HG02678 (cell line): ENCODE data around the gene SMYD3.
"Not testable (repeated sequence)": the region's sequence is repeated elsewhere in the genome, so short reads cannot be mapped to it uniquely, and the experiment has no call there.

Experiments used
- ATAC-seq: cut with Tn5 transposase; IDR thresholded peaks from one replicate; pipeline ENCODE4 v1.9.1; 2021; ENCODE audit warnings: mild to moderate bottlenecking, moderate library complexity; ENCODE audit not compliant: unreplicated experiment

The SMYD3 gene

GRCh38 chr1:246048693-246049092 lies 458.4 kb downstream of the SMYD3 start:
- ATAC-seq: no peak

- ATAC-seq: no peak
Observed at GRCh38 chr1:246043556-246043955, 463.5 kb downstream of the SMYD3 start.

GRCh38 chr1:246041360-246041759 lies 465.7 kb downstream of the SMYD3 start:
- no peak for ATAC-seq

GRCh38 chr1:246040200-246040890 lies 466.7 kb downstream of the SMYD3 start:
- ATAC-seq: no peak

GRCh38 chr1:246039584-246039983 lies 467.5 kb downstream of the SMYD3 start:
- no peak for ATAC-seq

GRCh38 chr1:246037832-246038231 lies 469.2 kb downstream of the SMYD3 start:
- ATAC-seq: no peak

- no peak for ATAC-seq
Observed at GRCh38 chr1:246036175-246036574, 470.9 kb downstream of the SMYD3 start.

- no peak for ATAC-seq
Observed at GRCh38 chr1:246035060-246035541, 472.0 kb downstream of the SMYD3 start.

GRCh38 chr1:246034630-246035029 lies 472.4 kb downstream of the SMYD3 start:
- ATAC-seq: no peak

- ATAC-seq: no peak
Observed at GRCh38 chr1:246032984-246033383, 474.1 kb downstream of the SMYD3 start.

GRCh38 chr1:246032031-246032551 lies 475.0 kb downstream of the SMYD3 start:
- no peak for ATAC-seq

- ATAC-seq: no peak
Observed at GRCh38 chr1:246029616-246030015, 477.5 kb downstream of the SMYD3 start.

GRCh38 chr1:246024118-246024517 lies 483.0 kb downstream of the SMYD3 start:
- ATAC-seq: not testable (repeated sequence)

GRCh38 chr1:246020211-246020954 lies 486.7 kb downstream of the SMYD3 start:
- ATAC-seq: no peak

- no peak for ATAC-seq
Observed at GRCh38 chr1:246018146-246018545, 488.9 kb downstream of the SMYD3 start.

GRCh38 chr1:246012341-246012740 lies 494.7 kb downstream of the SMYD3 start:
- ATAC-seq: no peak

- ATAC-seq: no peak
Observed at GRCh38 chr1:246010386-246010785, 496.7 kb downstream of the SMYD3 start.

- no peak for ATAC-seq
Observed at GRCh38 chr1:246008363-246008831, 498.7 kb downstream of the SMYD3 start.

- ATAC-seq: no peak
Observed at GRCh38 chr1:246005067-246005466, 502.0 kb downstream of the SMYD3 start.

- no peak for ATAC-seq
Observed at GRCh38 chr1:246004301-246004700, 502.8 kb downstream of the SMYD3 start.

GRCh38 chr1:246003442-246003730 lies 503.7 kb downstream of the SMYD3 start:
- no peak for ATAC-seq
